ENCODE measurements around the gene NCAPH2. TPM values are rescaled to one million over a fixed set of nuclear protein-coding genes. Genes with fewer than 3 reads are reported as not detected.

NCAPH2 gene
- total RNA-seq, 1 donor from 2014 or later, result 30.6 TPM

- intact Hi-C loops (cut with micrococcal nuclease), result no loop called here
- peak; percentile 16 for ATAC-seq
- DNase-seq, result peak; percentile 62
Observed at GRCh38 chr22:50473855-50474671, 34.0 kb upstream of the NCAPH2 start.

- peak; percentile 97 for DNase-seq
- peak; percentile 99 for ATAC-seq
- intact Hi-C loops (cut with micrococcal nuclease), result no loop called here
Observed at GRCh38 chr22:50474710-50475651, 33.0 kb upstream of the NCAPH2 start, which contains the start of gene SBF1. Gene SBF1, minus strand, starts transcription at chr22:50475035. Its CDS starts 195 bp downstream, at chr22:50474840.

GRCh38 chr22:50475652-50476002, 32.4 kb upstream of the NCAPH2 start:
- DNase-seq, result no peak
- ATAC-seq, result no peak
- intact Hi-C loops (cut with micrococcal nuclease), result no loop called here

GRCh38 chr22:50476868-50477267, 31.2 kb upstream of the NCAPH2 start:
- ATAC-seq (no peak), DNase-seq (no peak)
- intact Hi-C loops (cut with micrococcal nuclease), result no loop called here

GRCh38 chr22:50477923-50478322, 30.1 kb upstream of the NCAPH2 start:
- no peak for DNase-seq
- intact Hi-C loops (cut with micrococcal nuclease), result no loop called here
- no peak for ATAC-seq

- intact Hi-C loops (cut with micrococcal nuclease), result no loop called here
- no peak for ATAC-seq
- DNase-seq, result no peak
Observed at GRCh38 chr22:50479721-50480120, 28.3 kb upstream of the NCAPH2 start.

GRCh38 chr22:50481045-50481439, 27.0 kb upstream of the NCAPH2 start:
- ATAC-seq (no peak), DNase-seq (no peak)
- intact Hi-C loops (cut with micrococcal nuclease), result no loop called here

GRCh38 chr22:50481440-50482106, 26.5 kb upstream of the NCAPH2 start, which contains the start of gene ADM2:
Gene ADM2, plus strand, starts transcription at chr22:50481543. Its CDS starts 305 bp downstream, at chr22:50481848.
- DNase-seq, result peak; percentile 57
- intact Hi-C loops (cut with micrococcal nuclease), result no loop called here
- ATAC-seq, result peak; percentile 38

GRCh38 chr22:50482107-50483074, 25.6 kb upstream of the NCAPH2 start:
- ATAC-seq (no peak), DNase-seq (no peak)
- intact Hi-C loops (cut with micrococcal nuclease), result no loop called here

- DNase-seq, result no peak
- intact Hi-C loops (cut with micrococcal nuclease), result no loop called here
- no peak for ATAC-seq
Observed at GRCh38 chr22:50483106-50483505, 24.9 kb upstream of the NCAPH2 start.

- intact Hi-C loops (cut with micrococcal nuclease), result no loop called here
- ATAC-seq, result no peak
- no peak for DNase-seq
Observed at GRCh38 chr22:50483556-50483955, 24.5 kb upstream of the NCAPH2 start.

GRCh38 chr22:50483977-50484853, 23.8 kb upstream of the NCAPH2 start:
- intact Hi-C loops (cut with micrococcal nuclease), result no loop called here
- ATAC-seq, result no peak
- no peak for DNase-seq

GRCh38 chr22:50485221-50486131, 22.5 kb upstream of the NCAPH2 start:
- no peak for DNase-seq
- ATAC-seq, result peak; percentile 51
- intact Hi-C loops (cut with micrococcal nuclease), result no loop called here

- no peak for ATAC-seq
- no peak for DNase-seq
- intact Hi-C loops (cut with micrococcal nuclease), result no loop called here
Observed at GRCh38 chr22:50486561-50487289, 21.3 kb upstream of the NCAPH2 start, which contains the start of gene MIOX. Gene MIOX, plus strand, starts transcription at chr22:50486859. Its CDS starts 39 bp downstream, at chr22:50486898.

GRCh38 chr22:50487290-50488005, 20.6 kb upstream of the NCAPH2 start:
- no peak for ATAC-seq
- DNase-seq, result no peak
- intact Hi-C loops (cut with micrococcal nuclease), result no loop called here
